C4-2B (cell line): ENCODE results near the gene CAPN7.

Experiments used
- CTCF ChIP-seq: fragments of 450-650 bp; conservative IDR thresholded peaks from 2 replicates; pipeline ENCODE4 v1.5.1; 2017; ENCODE audit warnings: mild to moderate bottlenecking
- ZFX ChIP-seq: fragments of 450-650 bp; IDR thresholded peaks from 2 replicates; pipeline ENCODE4 v1.6.1; 2017

- TF ChIP-seq CTCF (no peak), ZFX (no peak)
These were observed 24.1 kb upstream of the CAPN7 start for GRCh38 chr3:15181963-15182362.
